ENCODE measurements around the gene FMO3.

FMO3 gene

DNA sequence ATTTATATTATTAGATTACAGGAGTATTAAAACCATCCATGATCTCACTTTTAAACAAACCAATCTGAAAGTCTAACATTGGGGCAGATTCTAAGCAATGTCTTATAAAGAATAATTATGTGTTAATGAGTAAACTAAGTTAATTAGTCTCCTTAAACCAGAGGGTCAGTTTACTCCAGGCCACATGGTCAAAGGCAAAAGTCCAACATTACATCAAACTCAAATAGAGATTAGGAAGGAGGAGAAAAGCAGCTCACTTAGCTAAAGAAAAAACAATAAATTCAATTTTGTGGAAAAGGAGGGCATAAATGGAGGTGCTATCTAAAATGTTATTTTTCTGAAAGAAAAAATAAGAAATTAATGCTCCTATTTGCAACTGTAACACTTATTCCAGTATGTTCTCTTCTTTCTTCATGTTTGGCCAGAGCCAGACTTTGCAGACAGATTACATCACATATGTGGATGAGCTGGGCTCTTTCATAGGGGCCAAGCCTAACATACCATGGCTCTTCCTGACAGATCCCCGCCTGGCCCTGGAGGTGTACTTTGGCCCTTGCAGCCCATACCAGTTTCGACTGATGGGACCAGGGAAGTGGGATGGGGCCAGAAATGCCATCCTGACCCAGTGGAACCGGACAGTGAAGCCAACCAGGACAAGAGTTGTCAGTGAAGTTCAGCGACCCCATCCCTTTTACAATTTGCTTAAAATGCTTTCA, 70.1 kb downstream of the FMO3 start:
- DNase-seq, result no peak

DNA sequence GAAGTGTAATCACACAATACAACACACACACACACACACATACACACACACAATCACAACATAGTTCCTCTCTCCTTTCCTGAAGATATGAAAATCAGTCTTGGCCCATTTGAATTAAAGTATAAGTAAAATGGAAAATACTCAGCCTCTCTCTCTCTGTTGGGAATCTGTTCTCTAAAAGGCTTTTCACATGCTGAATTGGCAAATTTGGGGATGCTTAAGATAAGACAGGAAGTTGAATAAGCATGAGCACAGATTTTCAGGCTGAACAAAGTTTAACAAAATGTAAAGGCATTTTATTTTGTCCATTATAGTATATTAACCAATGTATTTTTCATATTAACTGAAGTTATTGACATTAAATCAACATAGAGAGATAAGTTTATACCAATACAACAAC, 70.7 kb downstream of the FMO3 start:
- DNase-seq, result no peak

DNA sequence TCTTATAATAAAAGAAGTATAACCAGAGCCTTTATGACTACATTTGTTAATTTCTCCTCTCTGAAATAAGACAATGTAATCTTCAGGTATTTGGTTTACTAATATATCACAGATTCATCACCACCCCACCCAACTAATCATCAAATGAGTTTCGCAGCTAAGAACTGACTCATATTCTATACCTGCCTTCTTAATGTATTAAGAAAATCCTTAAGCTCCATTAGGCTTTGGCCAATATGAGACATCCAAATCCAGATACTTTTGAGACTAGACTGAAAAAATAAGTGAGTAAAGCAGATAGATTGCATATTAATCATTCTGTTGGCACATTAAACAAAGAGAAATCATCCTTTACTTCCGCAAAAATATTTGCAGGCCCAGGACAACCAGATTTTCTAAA, 75.7 kb downstream of the FMO3 start:
- DNase-seq, result no peak

Data from activated CD8-positive, alpha-beta memory T cell treated with anti-CD3 and anti-CD28 coated beads, Interleukin-2, amount 50 U/mL, for 48 hours (primary cell).